GM19035 (cell line): Measurements from ENCODE around the gene CDK6.
A peak's percentile ranks its signal among the peaks of the same experiment; 100 is the strongest.

Source experiments
- ATAC-seq: cut with Tn5 transposase; IDR thresholded peaks from one replicate; pipeline ENCODE4 v1.9.1; 2021; ENCODE audit not compliant: unreplicated experiment

The CDK6 gene

DNA sequence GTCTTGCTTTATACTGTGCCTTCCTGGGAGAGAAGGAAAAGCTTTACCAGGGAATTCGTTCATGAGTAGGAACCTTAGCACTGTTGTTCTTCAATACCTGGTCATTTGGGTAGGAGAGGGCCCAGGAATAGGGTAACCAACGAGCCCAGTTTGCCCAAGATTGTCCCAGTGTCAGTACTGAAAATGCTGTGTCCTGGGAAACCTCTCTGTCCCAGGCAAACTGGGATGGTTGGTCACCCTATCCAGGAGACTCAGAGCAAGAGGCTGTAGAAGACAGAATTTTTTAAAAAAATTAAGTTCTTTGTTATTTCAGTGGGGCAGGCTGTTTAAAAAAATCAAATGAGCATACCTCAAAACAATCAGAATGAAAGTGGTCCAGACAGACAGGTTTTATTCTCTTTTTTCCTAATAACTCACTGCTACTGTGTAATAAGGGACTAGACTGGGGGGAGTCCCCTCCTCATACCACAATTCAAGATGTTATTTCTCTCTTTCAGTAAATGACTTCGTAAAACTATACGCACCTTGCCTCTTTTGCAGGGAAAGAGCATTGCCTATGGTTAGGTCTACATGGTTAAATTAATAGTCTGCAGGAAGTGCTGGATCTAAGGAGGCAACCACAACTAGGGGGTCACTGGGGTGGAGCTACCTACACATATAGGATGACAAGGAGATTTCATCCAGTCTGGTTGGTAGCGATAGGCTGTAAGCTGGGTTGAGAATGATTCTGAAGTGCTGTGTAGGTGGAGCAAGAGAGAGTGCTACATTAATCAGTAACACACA lies 205.1 kb downstream of the CDK6 start:
- peak; percentile 59 for ATAC-seq

- ATAC-seq = no peak
Observed at GRCh38 chr7:92629779-92630178, 206.6 kb downstream of the CDK6 start.

DNA sequence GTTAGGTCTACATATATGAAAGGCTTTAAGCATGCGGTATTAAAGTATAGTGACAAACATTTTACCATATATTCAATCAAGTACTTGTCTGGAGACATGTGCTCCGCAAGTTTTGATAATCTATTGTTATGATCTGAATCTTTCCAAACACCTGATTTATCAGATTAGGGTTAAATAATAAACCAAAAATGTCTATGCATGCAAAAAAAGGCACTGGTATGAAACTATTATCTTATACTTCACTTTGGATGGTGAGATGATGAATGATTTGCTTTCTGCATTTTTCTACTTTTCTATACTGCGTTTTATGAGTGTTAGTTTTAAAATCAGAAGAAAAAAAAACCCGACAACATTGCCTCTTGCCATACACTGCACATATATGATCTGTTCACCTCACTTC lies 208.4 kb downstream of the CDK6 start:
- ATAC-seq = no peak

DNA sequence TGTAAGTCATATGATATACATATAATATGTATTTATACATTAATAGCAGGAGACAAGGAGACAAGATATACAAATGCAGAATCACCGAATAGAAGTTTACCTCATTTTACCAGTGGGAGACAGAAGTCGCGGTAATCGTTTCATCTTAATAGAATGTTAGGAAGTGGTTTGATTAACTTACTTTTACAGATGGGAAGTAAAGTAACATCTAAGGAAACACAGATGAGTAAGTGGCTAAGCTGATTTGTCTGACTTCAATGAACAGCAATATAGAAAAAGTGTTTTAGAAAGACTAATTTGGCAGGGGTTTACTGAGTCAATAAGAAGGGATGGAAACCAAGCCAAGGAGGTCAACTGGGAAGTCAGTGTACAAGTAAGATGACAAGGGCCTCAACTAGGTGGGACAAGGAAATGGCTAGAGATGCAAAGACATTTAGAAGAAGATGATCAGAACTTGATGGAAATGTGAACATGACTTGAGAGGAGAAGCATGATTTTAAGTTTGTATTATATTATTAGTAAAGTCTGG lies 210.0 kb downstream of the CDK6 start:
- ATAC-seq = no peak

DNA sequence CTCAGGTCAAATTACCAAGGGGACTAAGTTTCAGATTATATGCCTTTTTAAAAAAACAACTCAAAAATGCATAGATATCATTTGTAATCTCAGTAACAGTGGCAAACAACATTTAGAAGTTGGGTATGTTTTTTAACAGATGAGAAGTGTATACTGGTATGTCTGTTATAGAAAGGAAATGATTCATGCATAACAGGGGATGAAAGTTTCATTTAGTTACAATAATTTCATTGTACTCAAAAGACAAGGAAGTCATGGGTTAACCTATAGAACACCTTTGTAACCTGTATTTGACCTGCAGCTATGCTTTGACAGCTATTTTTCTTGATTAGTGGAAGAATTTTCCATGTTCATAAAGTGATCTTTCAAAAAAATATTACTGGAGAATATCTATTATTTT lies 210.8 kb downstream of the CDK6 start:
- no peak for ATAC-seq

DNA sequence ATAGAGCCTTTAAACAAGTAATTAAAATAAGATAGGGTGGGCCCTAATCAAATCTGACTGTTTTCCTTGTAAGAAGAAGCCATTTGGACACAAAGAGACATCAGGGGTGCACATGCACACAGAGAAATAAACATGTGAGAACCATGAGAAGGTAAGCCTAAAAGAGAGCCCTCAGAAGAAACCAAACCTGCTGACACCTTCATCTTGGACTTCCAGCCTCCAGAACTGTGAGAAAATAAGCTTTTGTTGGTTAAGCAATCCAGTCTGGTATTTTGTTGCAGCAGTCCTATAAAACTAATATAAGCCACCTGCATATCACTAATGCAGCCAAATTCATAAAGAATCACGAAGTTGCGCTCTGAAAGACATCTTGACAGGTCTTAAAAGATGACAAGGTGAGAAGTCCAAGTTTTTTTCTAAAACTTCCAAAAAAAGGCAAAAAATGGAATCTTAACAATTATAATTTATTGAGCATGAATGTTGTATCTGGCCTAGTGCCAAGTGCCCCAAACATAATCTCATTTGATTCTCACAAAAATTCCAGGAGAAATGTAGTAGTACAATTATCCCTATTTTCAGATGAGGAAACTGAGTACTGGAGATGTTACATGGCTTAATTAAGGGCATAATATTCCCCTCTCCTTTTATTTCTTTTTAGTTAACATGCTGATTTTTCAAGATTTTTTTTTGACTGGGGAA lies 211.9 kb downstream of the CDK6 start:
- no peak for ATAC-seq

- no peak for ATAC-seq
Observed at GRCh38 chr7:92623544-92623943, 212.8 kb downstream of the CDK6 start.

DNA sequence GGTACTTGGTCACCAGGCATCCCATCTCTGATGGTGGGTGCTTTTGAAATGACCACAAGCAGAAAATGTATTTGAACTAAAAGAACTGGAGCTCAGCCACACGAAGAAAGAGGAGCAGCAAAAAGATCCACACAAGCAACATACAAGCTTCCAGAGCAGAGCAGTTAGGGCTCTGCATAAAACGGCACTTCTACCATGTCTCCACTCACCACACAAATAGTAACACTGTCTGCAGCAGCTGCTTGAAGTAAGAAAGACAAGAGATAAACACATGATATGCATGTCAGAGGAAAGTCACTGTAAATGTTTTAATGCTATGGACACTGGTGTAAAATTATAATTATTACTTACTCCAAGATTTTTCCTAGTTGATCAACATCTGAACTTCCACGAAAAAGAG lies 213.7 kb downstream of the CDK6 start:
- no peak for ATAC-seq

DNA sequence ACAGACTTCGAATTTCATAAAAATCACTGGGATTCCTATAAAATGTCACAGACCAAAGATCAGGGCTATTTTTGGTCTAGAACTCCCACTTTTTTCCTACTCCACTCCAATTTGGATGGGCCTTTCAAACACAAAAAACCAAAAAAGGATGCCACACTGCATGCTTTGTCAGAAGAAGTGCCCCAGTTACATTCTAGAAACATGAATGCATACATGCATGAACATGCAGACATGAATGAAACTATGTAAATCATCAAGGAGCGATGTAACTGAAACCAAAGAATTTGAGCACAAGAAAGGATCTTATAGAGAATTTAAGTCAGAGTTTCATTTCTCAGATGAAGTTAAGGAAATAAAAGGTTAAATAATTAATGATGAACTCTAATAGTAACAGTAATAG lies 214.3 kb downstream of the CDK6 start:
- ATAC-seq = peak; percentile 54

- peak; percentile 53 for ATAC-seq
Observed at GRCh38 chr7:92621561-92622023, 214.8 kb downstream of the CDK6 start.

GRCh38 chr7:92621026-92621540 lies 215.3 kb downstream of the CDK6 start:
- ATAC-seq = peak; percentile 60

- no peak for ATAC-seq
Observed at GRCh38 chr7:92615861-92616260, 220.5 kb downstream of the CDK6 start.

DNA sequence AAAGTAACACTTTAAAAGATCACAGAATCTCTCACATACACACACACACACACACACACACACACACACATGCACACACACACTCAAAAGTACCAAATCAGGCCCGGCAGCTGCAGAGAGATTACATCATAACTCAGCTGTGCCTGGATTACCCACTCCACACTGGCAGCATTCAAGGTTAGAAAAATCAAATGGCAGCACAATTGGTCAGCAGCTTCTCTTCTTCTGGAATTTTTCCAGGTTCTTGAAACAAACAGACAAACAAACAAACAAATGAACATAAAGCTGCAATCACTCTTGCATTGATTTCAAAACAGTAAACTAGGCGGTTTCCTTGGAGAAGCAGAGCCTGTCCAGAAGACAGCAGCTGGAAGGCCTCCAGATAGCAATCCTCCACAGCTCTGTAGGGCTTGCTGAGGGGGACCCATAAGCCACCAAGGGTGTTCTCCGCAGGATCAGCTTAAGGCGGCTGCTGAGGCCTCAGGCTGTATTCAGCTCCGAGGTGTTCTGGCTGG lies 221.7 kb downstream of the CDK6 start:
- ATAC-seq = no peak

- ATAC-seq = no peak
Observed at GRCh38 chr7:92613720-92614119, 222.7 kb downstream of the CDK6 start.

GRCh38 chr7:92613214-92613613 lies 223.2 kb downstream of the CDK6 start:
- no peak for ATAC-seq

DNA sequence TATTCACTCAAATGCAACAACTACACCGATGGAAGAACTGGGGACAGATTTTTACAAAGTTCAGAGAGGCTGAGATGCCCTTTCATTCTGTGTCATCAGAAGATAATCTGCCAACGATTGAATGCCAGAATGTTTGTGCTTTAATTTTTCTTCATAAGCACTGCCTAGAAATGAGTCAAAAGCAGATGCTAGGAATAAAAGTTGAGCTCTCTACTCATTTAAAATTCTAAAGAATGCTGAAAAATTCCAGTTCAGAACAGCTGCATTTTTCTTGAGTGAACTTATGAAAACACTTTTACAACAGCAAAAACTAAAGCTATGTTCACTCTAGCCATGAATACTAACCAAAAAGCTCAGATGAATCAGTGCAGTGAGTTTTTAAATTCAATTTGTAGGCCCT lies 223.9 kb downstream of the CDK6 start:
- ATAC-seq = no peak

- ATAC-seq = no peak
Observed at GRCh38 chr7:92611735-92612134, 224.6 kb downstream of the CDK6 start.

DNA sequence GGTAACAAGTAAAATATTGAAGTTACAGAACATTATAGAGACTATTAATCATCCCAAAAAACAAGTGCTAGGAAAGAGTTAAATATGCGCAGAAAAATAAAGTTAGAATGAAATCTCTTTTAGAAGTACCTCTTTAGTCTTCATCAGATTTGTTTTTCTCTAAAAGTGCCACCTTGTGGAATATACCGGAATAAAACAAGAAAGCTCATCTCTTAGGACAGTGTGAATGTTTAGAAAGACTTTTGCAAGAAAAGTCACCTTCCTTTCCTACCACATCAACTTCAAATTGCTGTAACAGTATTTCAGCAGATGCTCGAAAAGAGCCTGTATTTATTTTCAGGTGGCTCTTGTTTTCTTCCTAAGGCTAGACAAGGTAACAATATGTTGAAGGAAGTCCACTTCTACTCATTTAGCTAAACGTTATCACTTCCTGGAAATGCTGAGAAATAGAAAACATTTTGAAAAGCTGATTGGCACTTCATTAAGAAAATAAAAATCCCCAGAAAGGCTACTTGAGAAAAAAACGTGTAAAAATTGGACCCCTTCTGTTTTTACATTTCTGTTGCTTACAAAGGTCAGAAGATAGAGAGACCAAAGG lies 226.4 kb downstream of the CDK6 start:
- no peak for ATAC-seq

GRCh38 chr7:92608380-92609322 lies 227.7 kb downstream of the CDK6 start:
- ATAC-seq = no peak

DNA sequence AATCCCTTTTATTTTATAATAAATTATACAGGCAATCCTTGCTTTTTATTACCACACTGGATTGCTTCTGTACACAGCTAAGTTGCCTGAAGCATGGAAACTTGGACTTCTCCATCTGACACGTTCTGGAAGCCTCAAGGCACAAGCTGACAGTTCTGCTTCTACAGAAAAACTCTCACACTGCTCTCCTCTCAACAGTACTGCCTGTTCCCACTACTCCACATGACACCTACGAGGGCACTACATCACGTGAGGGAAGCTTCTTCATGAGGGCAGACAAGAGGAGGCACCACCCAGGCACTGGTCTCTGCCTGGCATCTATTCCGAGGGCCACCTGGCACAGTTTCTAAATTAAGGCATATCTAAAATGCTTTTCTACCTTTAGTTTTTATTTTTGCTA lies 229.4 kb downstream of the CDK6 start:
- no peak for ATAC-seq
